Uterus (tissue), 4 donors: ENCODE data around the gene CLEC2B. TPM values are rescaled to one million over a fixed set of nuclear protein-coding genes. Genes with fewer than 3 reads are reported as not detected.
"Not testable (repeated sequence)": the region's sequence is repeated elsewhere in the genome, so short reads cannot be mapped to it uniquely, and the experiment has no call there.

Source experiments
- DNase-seq, 2 donors: peaks; one replicate each; pipeline ENCODE4 v3.0.0-alpha.2; 2019 to 2020
- H3K27ac ChIP-seq, 2 donors: fragments of 200-600 bp; sonication (generic); 1 replicate in 1 of 2; 2 replicates in 1 of 2; pipeline ENCODE4 v1.5.1; 2016 to 2018
- H3K27me3 ChIP-seq, 2 donors: fragments of 200-600 bp; sonication (generic); one replicate each; pipeline ENCODE4 v1.5.1; 2018 to 2019; ENCODE audit warnings: control low read depth in 1 of 2
- H3K36me3 ChIP-seq, 2 donors: fragments of 200-600 bp; sonication (generic); one replicate each; pipeline ENCODE4 v1.5.1; 2019; ENCODE audit warnings: control low read depth in 1 of 2
- H3K4me1 ChIP-seq, 2 donors: fragments of 200-600 bp; sonication (generic); one replicate each; pipeline ENCODE4 v1.5.1; 2018 to 2019; ENCODE audit warnings: control low read depth in 1 of 2
- H3K4me3 ChIP-seq, 2 donors: fragments of 200-600 bp; sonication (generic); 1 replicate in 1 of 2; 2 replicates in 1 of 2; pipeline ENCODE4 v1.5.1; 2018 to 2019; ENCODE audit warnings: mild to moderate bottlenecking in 1 of 2
- H3K9me3 ChIP-seq, 2 donors: fragments of 200-600 bp; sonication (generic); one replicate each; pipeline ENCODE4 v1.5.1; 2019; ENCODE audit warnings: control low read depth in 1 of 2
- CTCF ChIP-seq, 4 experiments: fragments of 200-600 bp in 2 of 4; fragments of 450-650 bp in 2 of 4; sonication (generic) in 2 of 4; IDR thresholded peaks; one replicate each; pipeline ENCODE4 v1.5.1; 2016 to 2019; ENCODE audit warnings: antibody characterized with exemption in 4 of 4, mild to moderate bottlenecking in 2 of 4, moderate library complexity in 1 of 4
- POLR2A ChIP-seq, 2 donors: fragments of 450-650 bp; IDR thresholded peaks; one replicate each; pipeline ENCODE4 v1.6.1; 2016; ENCODE audit warnings: antibody characterized with exemption in 2 of 2, mild to moderate bottlenecking in 1 of 2, moderate library complexity in 1 of 2
- intact Hi-C: fragments of 100-400 bp; cut with DNase I; formaldehyde crosslinking; loops from one replicate; pipeline ENCODE4 v1.15.1; 2023; ENCODE audit warnings: low total_unique reads
- total RNA-seq, 4 donors: library from RNA; depleted of rRNA in 3 of 4; stranded (reverse); fragments of >200 nt in 3 of 4; gene quantifications; one replicate each; pipeline versions ENCODE4 v1.1.0 to v1.2.4, GENCODE V29; 2014 to 2023
- donor health status: DM: yes; HTN: yes; CAD: no.

The CLEC2B gene
- total RNA-seq, 4 donors from 2014 or later, result 9.7 to 28.4 (median 22.6) TPM

- no peaks in the 10 kb centered on the region for H3K9me3 ChIP-seq
- TF ChIP-seq POLR2A (IDR thresholded peaks at IDR 0.05), result no peak
- TF ChIP-seq CTCF (IDR thresholded peaks at IDR 0.05), result no peak
- H3K36me3 ChIP-seq, result no peaks in the 10 kb centered on the region
- no peak for DNase-seq
- H3K4me1 ChIP-seq, result no peaks in the 10 kb centered on the region
- no peak overlapping the region for H3K4me3 ChIP-seq
- intact Hi-C loops, result no loop called here
- no peak overlapping the region for H3K27ac ChIP-seq
- H3K27me3 ChIP-seq, result no peaks in the 10 kb centered on the region
Observed at GRCh38 chr12:9880532-9881078, 11.5 kb upstream of the CLEC2B start.

GRCh38 chr12:9876120-9876519, 7.0 kb upstream of the CLEC2B start:
- DNase-seq, H3K9me3 ChIP-seq, H3K27ac ChIP-seq, intact Hi-C loops, H3K4me3 ChIP-seq, H3K36me3 ChIP-seq, H3K4me1 ChIP-seq, H3K27me3 ChIP-seq: not testable (repeated sequence)

- Histone ChIP-seq H3K4me1 (peaks cover 0 to 4% of the 10 kb centered on the region in 2 donors), H3K9me3 (no peaks in the 10 kb centered on the region), H3K27me3 (no peaks in the 10 kb centered on the region), H3K36me3 (no peaks in the 10 kb centered on the region), H3K27ac (peak overlapping the region in 1 of 2 donors; percentile 84), H3K4me3 (no peak overlapping the region)
- intact Hi-C loops, result no loop called here
- DNase-seq, result no peak
- TF ChIP-seq CTCF (IDR thresholded peaks at IDR 0.05) (no peak), POLR2A (IDR thresholded peaks at IDR 0.05) (no peak)
Observed at GRCh38 chr12:9872742-9873141, 3.6 kb upstream of the CLEC2B start.

GRCh38 chr12:9872162-9872561, 3.0 kb upstream of the CLEC2B start:
- Histone ChIP-seq H3K4me3 (no peak overlapping the region), H3K9me3 (no peaks in the 10 kb centered on the region), H3K27me3 (no peaks in the 10 kb centered on the region), H3K4me1 (peaks cover 0 to 4% of the 10 kb centered on the region in 2 donors), H3K36me3 (no peaks in the 10 kb centered on the region), H3K27ac (peak overlapping the region; percentile 84 to 99)
- TF ChIP-seq POLR2A (IDR thresholded peaks at IDR 0.05) (no peak), CTCF (IDR thresholded peaks at IDR 0.05) (no peak)
- DNase-seq, result no peak
- intact Hi-C loops, result no loop called here

- peak overlapping the region; percentile 84 to 99 for H3K27ac ChIP-seq
Observed at GRCh38 chr12:9870286-9870866, 1.2 kb upstream of the CLEC2B start.

More at GRCh38 chr12:9870286-9870866, 1.2 kb upstream of the CLEC2B start:
- intact Hi-C loops, result no loop called here
- no peak for DNase-seq
- H3K9me3 ChIP-seq, result no peaks in the 10 kb centered on the region
- H3K4me1 ChIP-seq, result peaks cover 0 to 4% of the 10 kb centered on the region in 2 donors
- peak overlapping the region; percentile 37 to 42 for H3K4me3 ChIP-seq
- no peak for TF ChIP-seq POLR2A (IDR thresholded peaks at IDR 0.05)
- no peak for TF ChIP-seq CTCF (IDR thresholded peaks at IDR 0.05)
- H3K27me3 ChIP-seq, result no peaks in the 10 kb centered on the region
- no peaks in the 10 kb centered on the region for H3K36me3 ChIP-seq
